ENCODE data around the gene ABCD3. TPM values are rescaled to one million over a fixed set of nuclear protein-coding genes. Genes with fewer than 3 reads are reported as not detected.
"Not testable (repeated sequence)": the region's sequence is repeated elsewhere in the genome, so short reads cannot be mapped to it uniquely, and the experiment has no call there.

ABCD3 gene
- total RNA-seq = 32.1 and 32.4 TPM in 2 replicates

GRCh38 chr1:94417978-94418663, at the start of gene ABCD3:
Gene ABCD3, plus strand, starts transcription at chr1:94418389. Its CDS starts 90 bp downstream, at chr1:94418479.
- intact Hi-C loops (cut with micrococcal nuclease) = loop anchor here (1.0 to 10.0 kb wide), 8 partner anchors 33 to 1071 kb away; partner anchors contain the start of genes ALG14, ARHGAP29, DR1 and GCLM

- intact Hi-C loops (cut with micrococcal nuclease) = not testable (repeated sequence)
Observed at GRCh38 chr1:94372771-94373170, 45.4 kb upstream of the ABCD3 start.

GRCh38 chr1:94373311-94373710, 44.9 kb upstream of the ABCD3 start:
- intact Hi-C loops (cut with micrococcal nuclease) = not testable (repeated sequence)

- intact Hi-C loops (cut with micrococcal nuclease) = not testable (repeated sequence)
Observed at GRCh38 chr1:94375666-94376065, 42.5 kb upstream of the ABCD3 start.

GRCh38 chr1:94378493-94378892, 39.7 kb upstream of the ABCD3 start:
- intact Hi-C loops (cut with micrococcal nuclease) = not testable (repeated sequence)

- intact Hi-C loops (cut with micrococcal nuclease) = no loop called here
Observed at GRCh38 chr1:94379615-94380014, 38.6 kb upstream of the ABCD3 start.

- intact Hi-C loops (cut with micrococcal nuclease) = no loop called here
Observed at GRCh38 chr1:94382201-94382600, 36.0 kb upstream of the ABCD3 start.

GRCh38 chr1:94383966-94384408, 34.2 kb upstream of the ABCD3 start:
- intact Hi-C loops (cut with micrococcal nuclease) = no loop called here

- intact Hi-C loops (cut with micrococcal nuclease) = loop anchor here (1.0 kb wide), 1 partner anchor 34 kb away; the partner anchor contains the start of gene ABCD3
Observed at GRCh38 chr1:94384485-94385265, 33.5 kb upstream of the ABCD3 start.

- intact Hi-C loops (cut with micrococcal nuclease) = loop anchor here (1.0 kb wide), 1 partner anchor 33 kb away; the partner anchor contains the start of gene ABCD3
Observed at GRCh38 chr1:94385308-94385929, 32.8 kb upstream of the ABCD3 start.

GRCh38 chr1:94389298-94389697, 28.9 kb upstream of the ABCD3 start:
- intact Hi-C loops (cut with micrococcal nuclease) = no loop called here

- intact Hi-C loops (cut with micrococcal nuclease) = no loop called here
Observed at GRCh38 chr1:94394247-94394646, 23.9 kb upstream of the ABCD3 start.

- intact Hi-C loops (cut with micrococcal nuclease) = no loop called here
Observed at GRCh38 chr1:94395231-94395630, 23.0 kb upstream of the ABCD3 start.

GRCh38 chr1:94395748-94396309, 22.4 kb upstream of the ABCD3 start:
- intact Hi-C loops (cut with micrococcal nuclease) = no loop called here

- intact Hi-C loops (cut with micrococcal nuclease) = no loop called here
Observed at GRCh38 chr1:94396356-94397010, 21.7 kb upstream of the ABCD3 start.

- intact Hi-C loops (cut with micrococcal nuclease) = no loop called here
Observed at GRCh38 chr1:94398356-94398755, 19.8 kb upstream of the ABCD3 start.

- intact Hi-C loops (cut with micrococcal nuclease) = no loop called here
Observed at GRCh38 chr1:94399453-94399852, 18.7 kb upstream of the ABCD3 start.

GRCh38 chr1:94401206-94401605, 17.0 kb upstream of the ABCD3 start:
- intact Hi-C loops (cut with micrococcal nuclease) = no loop called here

- intact Hi-C loops (cut with micrococcal nuclease) = no loop called here
Observed at GRCh38 chr1:94406446-94406845, 11.7 kb upstream of the ABCD3 start.

GRCh38 chr1:94408104-94408830, 9.9 kb upstream of the ABCD3 start:
- intact Hi-C loops (cut with micrococcal nuclease) = no loop called here
